DMS114 treated with DMSO at 0.1 percent for 48 hours (cell line): Measurements from ENCODE around the gene RNF128.

Experiments used
- DNase-seq: peaks from one replicate; lab custom pipeline; 2025; ENCODE audit not compliant: unreplicated experiment; lab: John Stamatoyannopoulos, UW

The RNF128 gene, protein sequence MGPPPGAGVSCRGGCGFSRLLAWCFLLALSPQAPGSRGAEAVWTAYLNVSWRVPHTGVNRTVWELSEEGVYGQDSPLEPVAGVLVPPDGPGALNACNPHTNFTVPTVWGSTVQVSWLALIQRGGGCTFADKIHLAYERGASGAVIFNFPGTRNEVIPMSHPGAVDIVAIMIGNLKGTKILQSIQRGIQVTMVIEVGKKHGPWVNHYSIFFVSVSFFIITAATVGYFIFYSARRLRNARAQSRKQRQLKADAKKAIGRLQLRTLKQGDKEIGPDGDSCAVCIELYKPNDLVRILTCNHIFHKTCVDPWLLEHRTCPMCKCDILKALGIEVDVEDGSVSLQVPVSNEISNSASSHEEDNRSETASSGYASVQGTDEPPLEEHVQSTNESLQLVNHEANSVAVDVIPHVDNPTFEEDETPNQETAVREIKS

DNA sequence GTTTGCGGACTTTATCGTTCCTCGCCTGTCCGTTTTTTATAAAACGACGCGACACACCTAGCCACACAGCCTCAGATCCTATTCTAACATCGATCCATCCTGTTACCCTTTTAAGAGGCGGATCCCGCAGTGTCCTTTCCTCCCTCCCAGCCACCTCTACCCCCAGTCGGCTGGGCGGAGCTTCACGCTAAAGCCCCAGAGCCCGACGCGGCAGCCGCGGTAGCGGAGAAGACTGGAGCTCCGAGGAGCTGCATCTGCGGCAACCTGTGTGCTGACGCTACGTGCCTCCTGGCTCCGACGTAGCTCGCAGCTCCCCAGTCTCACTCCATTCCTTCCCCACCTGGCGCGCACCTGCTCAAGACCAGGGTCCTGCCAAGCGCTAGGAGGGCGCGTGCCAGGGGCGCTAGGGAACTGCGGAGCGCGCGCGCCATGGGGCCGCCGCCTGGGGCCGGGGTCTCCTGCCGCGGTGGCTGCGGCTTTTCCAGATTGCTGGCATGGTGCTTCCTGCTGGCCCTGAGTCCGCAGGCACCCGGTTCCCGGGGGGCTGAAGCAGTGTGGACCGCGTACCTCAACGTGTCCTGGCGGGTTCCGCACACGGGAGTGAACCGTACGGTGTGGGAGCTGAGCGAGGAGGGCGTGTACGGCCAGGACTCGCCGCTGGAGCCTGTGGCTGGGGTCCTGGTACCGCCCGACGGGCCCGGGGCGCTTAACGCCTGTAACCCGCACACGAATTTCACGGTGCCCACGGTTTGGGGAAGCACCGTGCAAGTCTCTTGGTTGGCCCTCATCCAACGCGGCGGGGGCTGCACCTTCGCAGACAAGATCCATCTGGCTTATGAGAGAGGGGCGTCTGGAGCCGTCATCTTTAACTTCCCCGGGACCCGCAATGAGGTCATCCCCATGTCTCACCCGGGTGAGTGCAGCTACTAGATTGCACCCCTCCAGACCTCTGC lies at the start of gene RNF128:
RNF128 (plus strand) TSS at position 217 of the 953 bp plus-strand sequence; CDS start at position 430, 213 bp downstream.
- no peak for DNase-seq

DNA sequence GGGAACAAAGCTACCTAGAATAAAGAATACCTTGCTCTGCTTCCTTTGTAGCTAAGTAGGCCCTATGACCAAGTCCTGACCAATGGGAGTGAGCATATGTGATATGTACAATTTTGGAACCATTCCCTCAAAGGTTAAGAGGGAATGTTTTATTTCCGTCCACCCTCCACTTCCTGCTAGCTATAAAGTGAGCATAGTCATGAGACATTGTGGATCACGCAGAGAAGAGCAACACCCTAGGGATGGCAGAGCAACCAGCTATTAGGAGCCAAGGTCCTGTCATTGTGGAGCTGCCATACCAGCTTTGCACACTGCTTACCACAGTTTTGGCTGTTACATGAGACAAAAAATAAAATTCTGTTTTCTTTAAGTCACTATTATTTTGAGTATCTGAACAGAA lies 45.8 kb upstream of the RNF128 start:
- DNase-seq = no peak

DNA sequence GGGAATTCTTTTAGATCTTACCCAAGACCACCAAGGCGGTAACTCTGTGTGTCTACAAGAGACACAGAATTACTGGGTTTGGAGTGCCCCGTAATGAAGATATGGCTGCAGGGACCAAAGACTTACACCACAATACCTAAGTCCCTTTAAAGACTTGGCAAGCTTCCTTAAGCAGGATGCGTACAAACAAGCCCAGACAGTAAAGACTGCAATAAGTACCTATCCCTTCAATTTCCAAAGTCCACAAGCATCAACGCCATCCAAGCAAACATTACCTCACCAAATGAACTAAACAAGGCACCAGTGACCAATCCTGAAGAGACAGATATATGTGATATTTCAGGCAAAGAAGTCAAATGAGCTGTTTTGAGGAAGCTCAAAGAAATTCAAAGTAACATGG lies 42.3 kb upstream of the RNF128 start:
- DNase-seq = no peak

DNA sequence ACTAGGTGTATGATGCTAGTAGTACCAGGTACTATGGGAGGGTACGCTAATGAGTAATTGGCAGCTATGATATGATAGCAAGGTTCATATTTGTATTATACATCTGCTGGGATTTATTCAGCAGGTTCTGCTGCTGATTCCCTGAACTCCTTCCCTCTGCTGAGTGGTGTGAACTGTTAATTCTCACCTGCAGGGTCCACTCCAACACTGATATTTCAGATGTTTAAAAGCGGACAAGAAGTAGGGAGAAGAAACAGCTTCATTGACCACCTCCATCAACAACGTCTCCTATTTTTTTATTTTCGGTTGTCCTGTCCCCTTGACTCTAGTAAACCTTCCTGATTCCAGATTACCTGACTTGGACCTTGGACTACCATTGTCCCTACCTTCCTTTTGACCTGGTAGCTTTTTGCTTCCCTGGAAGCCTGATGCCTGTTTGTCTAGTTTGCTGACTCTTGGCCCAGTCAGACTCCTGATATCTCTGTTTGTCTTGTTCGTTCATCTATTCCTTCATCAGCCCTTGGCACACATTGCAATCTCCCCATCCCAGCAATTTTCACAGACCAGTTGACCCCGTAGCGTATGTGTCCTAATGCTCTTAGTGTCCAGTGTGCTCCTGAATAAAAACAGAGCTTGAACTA lies 34.0 kb upstream of the RNF128 start:
- no peak for DNase-seq

DNA sequence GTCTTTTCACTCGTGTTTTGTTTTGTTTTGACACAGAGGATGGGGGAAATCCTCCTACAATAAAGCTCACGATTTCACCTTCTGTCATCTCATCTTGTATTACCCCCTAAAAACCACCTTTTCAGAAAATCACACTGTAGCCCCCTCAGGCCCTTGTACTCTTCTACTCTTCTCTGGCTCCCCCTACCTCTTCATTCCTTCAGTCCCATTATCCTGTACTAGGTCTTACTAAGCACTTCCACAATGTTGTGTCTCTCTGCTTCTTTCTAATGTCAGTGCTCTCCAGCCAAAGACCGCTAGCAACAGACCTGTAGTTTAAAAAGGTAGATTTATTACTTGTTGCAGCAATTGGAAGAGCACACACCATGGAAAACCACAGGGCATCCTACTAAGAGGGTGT lies 30.0 kb upstream of the RNF128 start:
- no peak for DNase-seq

DNA sequence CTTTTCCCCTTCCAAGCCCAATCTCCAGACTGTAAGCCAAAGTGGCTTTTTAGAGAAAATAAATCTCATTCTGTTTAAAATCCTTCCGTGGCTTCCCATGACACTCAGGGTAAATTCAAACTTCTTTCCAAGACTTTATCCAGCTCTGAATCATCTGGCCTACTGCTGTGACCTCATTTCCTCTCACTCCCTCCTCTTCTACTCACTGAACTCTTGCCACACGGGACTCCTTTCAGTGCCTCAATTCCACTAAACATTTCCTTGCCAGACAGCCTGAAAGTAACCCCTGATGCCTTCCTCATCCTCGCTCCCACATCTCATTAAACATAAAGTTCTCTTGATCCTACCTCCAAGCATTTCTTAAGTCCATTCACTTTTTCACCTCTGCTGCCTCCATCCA lies 27.8 kb upstream of the RNF128 start:
- no peak for DNase-seq

DNA sequence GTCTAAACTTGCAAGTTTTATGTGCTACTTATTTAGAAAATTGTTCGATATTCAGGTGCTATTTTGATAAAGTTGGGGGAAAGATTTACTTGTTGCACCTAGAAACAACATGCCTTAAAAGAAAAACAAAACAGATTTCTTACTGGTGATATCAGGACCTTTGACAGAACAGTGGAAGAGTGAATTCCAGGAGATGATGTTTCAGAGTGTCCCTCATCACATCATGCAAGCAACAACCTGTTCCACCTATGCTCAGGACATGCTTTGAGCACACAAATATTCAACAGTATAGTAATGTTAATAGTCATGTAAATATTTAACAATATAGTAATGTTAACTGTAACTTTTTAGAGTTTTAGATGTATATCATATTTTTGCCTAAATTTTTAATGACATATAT lies 23.9 kb upstream of the RNF128 start:
- DNase-seq = no peak

DNA sequence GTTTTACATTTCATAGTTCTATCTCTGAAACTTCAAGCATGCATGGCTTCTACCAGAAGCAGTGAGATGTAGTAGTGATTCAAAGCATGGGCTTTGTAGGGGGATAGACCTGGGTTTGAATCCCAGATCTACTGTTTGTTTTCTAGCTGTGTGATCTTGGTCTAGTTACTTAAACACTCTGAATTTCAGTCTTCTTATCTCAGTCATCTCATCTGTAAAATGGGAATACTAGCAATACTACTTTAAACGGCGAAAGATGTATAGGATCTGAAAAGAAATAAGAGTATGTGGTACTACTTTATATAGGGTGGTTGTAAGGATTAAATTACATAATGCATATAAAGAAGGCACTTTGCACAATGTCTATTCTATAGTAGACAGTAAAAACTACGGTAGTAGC lies 20.0 kb upstream of the RNF128 start:
- no peak for DNase-seq

DNA sequence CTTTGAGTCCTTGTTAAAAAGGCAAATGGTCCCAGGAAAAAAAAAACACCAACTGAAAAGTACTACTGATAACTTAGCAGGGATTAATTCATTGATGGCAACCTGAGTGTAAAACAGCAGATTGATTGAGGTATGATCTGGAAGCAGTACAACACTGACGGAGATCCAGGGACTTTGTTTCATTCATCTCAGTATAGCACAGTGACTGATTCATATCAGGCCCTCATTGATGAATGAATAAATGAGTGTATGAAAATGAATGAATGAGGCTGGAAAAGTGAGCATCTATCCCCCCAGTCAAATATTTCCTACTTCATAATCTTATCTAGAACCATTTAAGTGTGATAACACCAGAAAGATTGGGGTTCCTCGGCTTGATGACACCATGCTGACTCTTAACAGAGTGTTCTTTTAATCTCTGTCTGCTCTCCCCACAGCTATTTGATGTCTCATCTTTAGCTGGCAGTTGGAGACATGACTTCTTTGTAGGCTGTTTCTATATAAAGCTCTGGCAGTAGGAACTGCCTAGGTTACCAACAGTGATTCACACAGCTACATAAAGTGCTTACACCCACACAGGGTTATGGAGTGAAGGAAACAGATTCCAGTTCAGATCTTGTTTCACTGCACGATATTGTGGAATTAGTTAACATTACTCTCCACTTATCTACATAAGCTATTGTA lies 18.6 kb upstream of the RNF128 start:
- DNase-seq = no peak

DNA sequence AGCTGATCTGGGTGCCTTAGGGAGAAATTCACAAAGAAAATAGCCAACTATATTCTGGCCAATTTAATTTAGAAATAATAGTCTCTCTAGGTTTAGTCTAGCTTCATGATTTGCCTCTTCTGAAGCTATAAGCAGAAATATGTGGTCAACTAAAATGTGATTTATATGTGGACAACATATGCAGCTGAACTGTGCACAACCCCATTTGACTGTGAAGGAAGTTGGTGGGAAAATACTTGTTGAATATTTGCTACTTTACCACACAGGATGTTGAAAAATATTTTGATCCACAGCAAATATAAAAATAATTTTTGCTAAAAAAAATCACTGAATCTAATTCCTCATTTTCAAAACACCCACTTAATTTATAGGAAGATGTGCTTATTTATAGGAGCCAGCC lies 15.7 kb upstream of the RNF128 start:
- no peak for DNase-seq

DNA sequence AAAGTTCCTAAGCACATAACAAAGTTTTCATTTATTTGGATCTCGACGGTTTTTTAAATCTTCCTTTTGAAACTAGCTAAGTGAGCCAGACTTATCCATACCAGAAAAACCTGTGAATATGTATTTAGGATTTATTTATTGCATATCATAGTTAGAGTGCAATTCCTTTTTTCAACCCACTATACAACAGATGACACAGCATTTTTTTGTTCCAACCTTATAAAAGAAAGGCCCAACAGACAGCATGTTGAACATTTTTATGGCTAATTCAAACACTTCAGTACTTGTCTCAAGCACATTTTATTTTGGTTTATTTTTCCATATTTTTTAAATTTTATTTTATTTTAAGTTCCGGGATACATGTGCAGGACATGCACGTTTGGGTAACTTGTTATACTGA lies 15.1 kb upstream of the RNF128 start:
- DNase-seq = no peak

DNA sequence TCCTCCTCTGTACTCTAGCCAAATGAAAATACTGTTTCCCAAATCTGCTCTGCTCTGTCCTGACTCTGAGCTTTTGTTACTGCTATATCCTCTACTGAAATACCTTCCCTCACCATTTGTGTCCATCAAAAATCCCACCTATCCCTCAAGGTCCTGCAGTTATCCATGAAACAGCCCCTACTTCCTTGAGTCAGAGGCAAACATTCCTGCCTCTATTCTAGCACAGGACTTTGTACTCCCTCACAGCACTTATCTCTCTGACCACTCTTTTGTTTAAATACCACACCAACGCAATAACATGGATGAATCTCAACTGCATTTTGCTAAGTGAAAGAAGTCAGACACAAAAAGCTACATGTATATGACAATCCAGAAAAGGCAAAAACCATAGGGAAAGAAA lies 10.5 kb upstream of the RNF128 start:
- DNase-seq = no peak

DNA sequence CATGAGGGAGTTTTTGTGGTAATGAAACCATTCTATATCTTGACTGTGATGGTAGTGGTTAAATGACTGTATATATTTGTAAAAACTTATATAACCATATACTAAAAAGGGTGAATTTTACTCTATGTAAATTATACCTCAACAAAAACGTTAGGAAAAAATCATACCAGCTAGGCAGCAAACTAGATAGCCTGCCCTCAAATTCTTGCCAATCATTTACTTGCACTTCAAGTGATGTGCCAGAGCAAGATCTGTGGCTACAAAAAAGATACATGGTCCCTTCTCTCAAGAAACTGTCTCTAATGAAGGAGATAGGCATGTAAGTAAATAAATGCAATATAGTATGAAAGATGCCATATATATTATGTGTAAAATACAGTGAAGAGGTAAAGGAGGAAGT lies 10.0 kb upstream of the RNF128 start:
- DNase-seq = no peak

DNA sequence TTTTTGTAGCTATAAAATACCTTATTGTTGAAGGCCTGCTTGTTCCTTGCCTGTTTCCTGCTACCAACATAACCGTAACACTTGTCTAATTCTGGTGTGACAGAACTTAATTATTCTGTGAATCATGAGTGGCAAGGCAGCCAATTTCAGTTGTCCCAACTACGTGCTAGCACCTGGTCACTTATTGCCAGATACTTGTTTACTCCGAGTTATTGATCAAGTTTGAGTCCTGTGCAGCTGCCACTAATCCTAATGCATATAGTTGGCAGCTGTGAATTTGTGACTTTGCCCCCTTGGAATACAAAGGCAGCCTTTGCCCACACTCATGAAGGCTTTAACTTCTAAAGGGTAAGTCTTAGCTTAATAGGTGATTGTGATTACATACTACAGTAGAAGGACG lies 7.8 kb upstream of the RNF128 start:
- DNase-seq = no peak

DNA sequence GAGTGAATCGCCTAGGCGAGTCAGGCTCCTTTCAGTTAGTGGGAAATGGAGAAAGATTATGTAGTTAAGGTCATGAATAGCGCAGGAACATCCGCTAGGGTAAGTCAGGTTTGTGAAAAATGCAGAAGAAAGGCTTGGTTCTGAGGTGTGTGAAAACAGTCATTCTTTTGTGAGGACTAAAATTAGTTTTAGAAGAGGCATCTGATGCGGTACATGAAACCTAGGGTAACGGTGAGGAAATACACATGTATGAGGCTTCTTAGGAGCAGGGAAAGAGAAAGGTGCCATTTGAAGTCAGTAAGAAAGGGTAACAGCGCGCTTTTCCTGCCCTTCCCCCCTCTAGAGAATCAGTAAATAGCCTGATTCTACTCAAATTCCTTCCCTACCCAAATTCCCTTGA lies 570 bp upstream of the RNF128 start:
- peak; percentile 1 for DNase-seq

DNA sequence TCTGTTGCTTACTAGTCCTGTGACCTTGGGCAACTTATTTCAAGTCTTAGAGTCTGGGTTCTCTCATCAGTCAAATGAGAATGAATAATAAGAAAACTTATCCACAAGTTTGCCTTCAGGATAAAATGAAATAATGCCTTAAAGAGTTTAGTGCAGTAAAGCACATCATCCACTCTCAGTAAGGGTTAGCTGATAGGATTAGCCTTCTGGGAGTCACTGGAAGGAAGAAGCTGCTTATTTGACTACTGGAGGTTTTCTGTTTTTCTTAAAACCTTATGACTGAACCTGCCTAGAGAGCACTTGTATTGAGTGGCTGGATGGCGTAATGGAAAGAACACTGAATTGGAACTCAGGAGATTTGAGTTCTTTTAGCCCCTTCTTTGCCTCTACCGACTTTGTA lies 1.8 kb downstream of the RNF128 start:
- no peak for DNase-seq

DNA sequence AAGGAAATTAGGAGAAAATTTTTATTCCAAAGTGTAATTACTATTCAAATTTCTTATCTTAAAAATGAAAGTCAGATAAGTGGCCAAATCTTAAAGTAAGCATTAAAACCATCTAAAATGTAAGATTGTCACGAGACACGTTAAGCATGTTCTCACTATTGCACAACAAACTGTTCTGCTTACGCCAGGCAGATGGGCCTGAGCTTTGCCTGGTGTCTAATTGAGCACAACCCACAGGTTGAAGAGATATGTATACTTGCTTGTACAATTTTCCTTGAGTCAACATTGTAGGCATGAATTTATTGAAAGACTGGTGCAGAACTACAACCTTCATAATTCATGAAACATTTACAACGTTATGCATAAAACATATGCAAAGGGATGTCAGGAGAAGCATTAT lies 3.9 kb downstream of the RNF128 start:
- DNase-seq = no peak

DNA sequence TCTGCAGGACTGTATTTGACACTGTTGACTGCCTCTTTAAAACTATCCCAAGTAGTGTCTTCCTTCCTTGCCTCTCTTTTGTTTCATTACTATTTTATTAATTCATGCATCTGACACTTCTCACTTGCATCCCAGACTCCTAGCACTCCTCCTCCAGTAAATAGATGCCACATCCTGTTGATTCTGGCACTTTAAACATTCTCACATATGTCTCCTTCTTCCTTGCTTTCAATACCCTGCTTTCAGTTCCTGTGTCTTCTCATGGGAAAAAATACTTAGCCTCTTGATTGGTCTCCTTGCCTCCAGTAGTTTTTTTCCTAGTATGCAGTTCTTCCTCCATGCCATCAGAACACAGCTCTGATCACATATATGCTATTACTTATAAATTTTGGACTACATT lies 5.1 kb downstream of the RNF128 start:
- DNase-seq = no peak

DNA sequence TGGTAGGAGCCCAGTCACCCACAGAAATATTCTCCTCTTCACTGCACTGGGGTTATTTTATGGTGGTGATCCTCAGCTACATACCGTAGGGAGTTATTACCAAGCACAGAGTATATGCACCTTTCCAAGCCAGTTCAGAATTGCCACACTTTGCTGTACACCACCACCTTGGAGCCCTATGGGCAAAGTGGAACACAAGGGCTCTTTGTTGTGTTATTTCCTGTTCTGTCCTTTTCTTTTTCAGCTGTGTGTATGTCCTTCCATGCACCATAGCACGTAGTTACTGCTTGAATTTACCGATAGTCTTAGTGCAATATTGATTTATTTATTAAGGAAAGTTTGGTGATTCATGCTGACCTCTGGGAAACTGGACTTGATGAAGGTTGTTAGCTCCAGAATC lies 8.3 kb downstream of the RNF128 start:
- no peak for DNase-seq

DNA sequence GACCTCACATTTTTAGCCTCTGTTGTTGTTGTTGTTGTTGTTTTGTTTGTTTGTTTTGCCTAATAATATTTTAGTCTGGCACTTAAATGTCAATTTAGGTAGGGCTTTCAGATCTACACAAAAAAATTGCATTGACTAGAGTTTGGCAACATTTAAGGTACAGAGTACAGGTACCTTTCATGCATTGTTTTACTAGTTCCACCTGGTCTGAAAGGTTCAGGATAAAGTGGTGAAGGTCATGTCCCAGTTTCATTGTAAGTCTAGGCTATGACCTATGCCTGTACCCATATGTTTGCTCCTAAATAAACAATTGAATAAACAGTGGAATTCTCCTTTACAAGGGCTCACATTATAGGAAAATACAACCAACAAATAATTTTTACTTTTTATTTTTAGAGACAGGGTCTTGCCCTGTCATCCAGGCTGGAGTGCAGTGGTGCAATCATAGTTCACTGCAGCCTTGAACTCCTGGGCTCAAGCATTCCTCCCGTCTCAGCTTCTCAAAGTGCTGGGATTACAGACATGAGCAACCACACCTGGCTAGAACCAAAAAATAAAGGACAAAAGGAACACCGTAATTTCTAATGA lies 13.8 kb downstream of the RNF128 start:
- DNase-seq = no peak

DNA sequence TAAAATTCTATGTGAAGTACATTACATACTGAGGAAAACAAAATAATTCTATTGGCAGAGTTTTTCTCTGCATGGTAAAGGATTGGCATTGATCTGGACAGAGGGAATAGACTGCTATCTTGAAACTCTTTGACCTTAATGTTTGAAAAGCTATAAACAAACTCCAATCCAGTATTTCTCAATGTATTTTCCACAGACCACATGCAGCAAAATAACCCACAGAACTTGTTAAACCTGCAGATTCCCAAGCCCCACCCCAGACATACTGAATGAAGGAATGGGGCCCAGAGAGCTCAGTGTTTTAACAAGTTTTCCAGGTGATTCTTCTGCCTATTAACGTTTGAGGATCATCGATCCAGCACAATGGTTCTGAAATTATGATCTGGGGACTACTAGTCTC lies 15.7 kb downstream of the RNF128 start:
- DNase-seq = no peak
